Hypothalamus (tissue), 51 donors: ENCODE data around the gene TTLL6.

Experiments
- DNase-seq, 51 donors: peaks; one replicate each; lab custom pipeline; 2025; lab: John Stamatoyannopoulos, UW

Gene TTLL6

GRCh38 chr17:48746916-48747444 lies 70.0 kb downstream of the TTLL6 start:
- no peak for DNase-seq

GRCh38 chr17:48745381-48746275 lies 71.4 kb downstream of the TTLL6 start:
- no peak for DNase-seq

DNA sequence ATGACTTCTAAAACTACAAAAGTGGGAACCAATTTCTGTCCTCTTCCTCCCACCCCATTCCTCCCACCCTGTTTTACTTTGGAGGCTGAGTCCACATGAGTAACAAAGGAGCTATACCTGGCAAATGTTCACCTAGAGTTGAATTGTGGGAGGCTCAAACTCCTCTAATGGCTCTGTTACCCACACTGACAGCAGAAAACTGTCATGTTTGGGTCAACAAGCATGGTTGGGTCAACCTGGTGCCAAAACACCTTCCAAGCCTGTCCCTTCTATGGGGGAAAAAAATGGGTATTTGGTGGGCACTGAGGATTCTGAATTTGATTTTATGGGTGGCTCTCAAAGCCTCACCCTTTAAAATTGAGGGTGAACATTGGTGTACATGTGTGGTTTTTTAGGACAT lies 76.5 kb downstream of the TTLL6 start:
- DNase-seq, result no peak

DNA sequence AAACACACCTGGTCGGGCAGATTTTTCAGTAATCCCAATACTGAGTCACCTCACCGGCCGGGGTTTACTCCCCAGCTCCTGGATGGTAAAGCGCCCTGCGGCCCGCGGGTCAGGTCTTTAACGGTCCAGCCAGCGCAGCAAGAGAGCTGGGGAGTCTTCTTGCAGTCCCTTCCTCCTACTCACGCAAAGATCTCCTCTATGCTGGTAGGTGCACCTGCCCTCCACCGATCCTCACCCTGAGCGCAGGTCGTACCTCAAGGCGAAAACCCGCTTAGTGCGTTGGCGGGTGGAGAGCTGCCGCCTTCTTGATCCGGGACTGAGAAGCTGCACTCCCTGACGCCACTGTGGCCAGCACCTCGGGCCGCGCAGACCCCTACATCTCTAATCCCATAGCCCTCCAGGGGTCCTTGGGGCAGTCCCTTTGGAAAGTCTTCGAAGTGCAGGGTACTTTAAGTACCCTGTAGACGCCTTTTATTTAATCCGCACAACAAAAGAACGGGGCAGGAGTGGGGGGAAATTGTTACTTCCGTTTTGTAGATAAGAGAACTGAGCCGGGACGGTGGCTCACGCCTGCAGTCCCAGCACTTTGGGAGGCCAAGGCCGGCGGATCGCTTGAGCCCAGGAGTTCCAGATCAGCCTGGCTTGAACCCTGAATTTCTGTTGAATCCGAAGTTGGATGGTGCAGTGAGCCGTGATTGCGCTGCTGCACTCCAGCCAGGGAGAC lies 78.1 kb downstream of the TTLL6 start:
- no peak for DNase-seq

- DNase-seq, result no peak
Measured at GRCh38 chr17:48738424-48738802, 78.6 kb downstream of the TTLL6 start.

DNA sequence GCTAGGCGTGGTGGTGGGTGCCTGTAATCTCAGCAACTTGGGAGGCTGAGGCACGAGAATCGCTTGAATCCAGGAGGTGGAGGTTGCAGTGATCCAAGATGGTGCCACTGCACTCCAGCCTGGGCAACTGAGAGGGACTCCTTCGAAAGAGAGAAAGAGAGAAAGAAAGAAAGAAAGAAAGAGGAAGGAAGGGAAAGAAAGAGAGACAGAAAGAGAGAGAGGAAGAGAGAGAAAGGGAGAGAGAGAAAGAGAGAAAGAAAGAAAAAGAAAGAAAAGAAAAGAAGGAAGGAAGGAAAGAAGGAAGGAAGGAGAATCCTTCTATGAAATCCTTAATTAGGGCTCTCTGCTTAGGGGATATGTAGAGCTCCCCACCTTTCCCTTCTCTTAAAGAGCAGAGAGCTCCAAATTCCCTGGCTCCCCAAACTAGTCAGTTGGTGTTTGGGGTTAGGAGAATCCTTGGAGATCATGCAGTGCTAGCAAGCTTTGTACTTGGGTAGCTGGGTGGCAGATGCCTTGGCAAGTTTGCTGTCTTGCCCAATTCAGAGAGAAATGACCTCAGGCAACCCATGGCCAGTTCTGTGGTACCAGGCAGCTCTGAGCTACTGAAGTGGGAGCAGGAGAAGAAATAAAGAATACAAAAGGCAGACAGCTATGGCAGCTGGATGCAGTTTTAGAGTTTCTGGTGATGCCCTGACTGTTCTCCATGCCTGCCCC lies 79.5 kb downstream of the TTLL6 start:
- DNase-seq, result no peak

DNA sequence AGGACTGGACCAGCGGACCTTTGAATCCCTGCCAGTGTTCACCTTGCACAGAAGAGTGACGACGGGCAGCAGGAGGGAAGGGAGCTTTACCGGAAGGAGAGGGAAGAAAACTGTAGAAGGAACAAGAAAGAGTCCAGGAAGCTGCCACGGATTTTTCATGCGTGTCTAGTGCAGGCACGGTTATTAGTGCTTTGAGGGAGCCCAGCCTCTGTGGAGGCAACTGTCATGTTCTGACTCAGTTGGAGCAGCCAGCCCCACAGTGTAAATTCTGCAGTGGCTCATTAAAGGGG lies 82.0 kb downstream of the TTLL6 start:
- DNase-seq, result no peak

- DNase-seq, result no peak
Measured at GRCh38 chr17:48734333-48735061, 82.5 kb downstream of the TTLL6 start.

DNA sequence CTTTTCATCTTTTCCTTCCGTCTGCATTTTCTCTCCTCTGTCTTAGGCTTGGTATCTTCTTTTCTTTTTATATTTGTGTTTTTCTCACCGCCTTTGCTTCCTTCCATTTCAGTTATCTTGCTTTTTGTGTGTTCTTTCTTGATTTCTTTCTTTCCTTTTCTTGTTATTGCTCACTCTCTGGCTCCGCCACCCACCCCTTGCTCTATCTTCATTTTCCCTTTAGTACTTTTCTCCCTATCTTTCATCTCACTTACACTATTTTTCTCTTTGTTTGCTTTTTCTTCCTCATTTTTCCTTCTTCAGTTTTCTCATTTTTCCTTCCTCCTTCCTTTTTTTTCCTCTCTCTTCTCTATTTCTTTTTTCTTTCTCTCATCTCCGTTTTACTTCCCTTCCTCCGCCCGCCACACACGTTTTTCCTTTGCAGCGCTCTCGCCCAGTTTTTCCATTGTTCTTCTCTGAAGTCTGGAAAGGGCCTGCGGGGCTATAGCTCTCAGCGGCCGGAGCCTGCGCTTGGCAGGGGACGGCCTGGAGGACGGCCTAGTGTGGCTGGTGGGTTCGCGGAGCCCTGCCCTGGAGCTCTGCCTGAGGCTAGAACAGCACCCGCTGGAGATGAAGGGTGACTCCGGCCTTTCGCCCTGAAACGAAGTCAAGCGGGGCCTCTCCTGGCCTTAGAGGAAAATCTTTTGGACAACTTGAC lies 83.2 kb downstream of the TTLL6 start:
- DNase-seq, result no peak

- no peak for DNase-seq
Measured at GRCh38 chr17:48732688-48733629, 84.1 kb downstream of the TTLL6 start.

DNA sequence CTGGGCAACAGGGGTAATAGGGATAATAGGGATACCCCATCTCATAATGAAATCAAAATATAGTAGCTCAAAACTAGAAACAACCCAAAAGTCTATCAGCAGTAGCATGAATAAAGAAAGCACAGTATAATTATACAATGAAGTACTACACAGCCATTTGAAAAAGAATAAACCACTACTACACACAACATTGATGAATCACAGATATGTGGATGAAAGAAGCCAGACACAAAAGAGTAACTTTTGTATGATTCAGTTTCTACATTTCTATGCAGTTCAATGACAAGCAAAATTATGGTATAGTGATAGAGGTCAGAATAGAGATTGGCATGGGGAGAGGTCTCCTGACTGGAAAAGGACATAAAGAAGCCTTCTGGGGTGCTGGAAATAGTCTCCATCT lies 85.7 kb downstream of the TTLL6 start:
- DNase-seq, result no peak

DNA sequence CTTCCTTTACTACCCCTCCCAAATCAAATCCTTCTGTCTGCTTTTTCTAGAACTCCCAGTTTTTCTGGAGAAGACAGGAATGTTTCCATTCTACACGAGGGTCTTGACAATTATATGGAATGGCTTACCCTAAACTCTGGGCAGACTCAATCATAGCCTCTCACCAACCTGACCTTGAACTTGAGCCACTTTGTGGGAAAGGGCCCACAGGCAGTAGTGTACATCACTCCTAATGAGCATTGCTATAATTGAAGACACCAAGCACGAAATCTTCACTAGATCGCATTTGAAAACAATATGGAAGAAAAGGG lies 86.8 kb downstream of the TTLL6 start:
- no peak for DNase-seq

DNA sequence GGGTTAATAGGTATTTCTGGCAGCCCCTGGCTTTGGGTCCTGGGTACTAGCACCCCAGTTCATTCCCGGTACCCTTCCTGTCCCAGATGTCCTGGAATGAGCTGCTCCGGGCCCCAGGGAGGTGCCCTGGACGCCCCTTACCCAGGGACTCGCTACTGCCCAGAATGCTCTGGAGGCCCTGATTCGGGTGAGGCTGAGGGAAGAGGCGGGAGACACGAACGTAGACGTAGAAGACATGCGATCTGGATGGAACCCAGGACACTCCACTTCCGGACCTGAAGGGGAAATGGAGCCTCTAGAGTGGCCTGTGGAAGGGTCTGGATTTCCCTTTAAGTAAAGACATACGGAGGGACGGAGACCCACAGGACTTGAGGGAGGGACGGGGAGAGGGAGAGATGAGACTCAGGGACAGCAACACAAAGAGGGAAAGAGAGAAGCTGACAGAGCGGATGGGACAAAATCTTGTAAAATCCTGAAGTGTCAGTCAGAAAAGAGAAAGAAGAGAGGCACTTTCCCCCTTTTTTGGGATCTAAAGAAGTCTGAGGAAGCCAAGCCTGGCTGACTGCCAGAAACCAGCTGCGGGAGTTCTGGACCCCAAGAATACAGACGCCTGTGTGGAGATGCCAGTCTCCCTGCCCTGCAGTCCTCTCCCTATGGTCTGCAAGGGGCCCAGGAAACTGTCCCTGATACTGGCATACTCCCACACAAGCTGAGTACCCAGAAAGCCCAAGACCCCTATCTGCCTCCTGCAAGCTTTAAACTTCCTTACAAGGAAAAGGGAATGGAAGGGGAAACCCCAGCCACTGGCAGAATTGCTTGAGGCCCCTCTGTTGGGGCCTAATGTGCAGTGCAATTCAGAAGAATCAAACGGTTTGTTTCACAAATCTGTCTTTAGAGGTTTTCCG lies 87.4 kb downstream of the TTLL6 start:
- DNase-seq, result no peak

- no peak for DNase-seq
Measured at GRCh38 chr17:48728232-48729231, 88.5 kb downstream of the TTLL6 start, which contains the start of gene HOXB13. HOXB13 (minus strand) TSS chr17:48728750; CDS start chr17:48728593, 157 bp downstream.

GRCh38 chr17:48727415-48728175 lies 89.4 kb downstream of the TTLL6 start:
- no peak for DNase-seq

DNA sequence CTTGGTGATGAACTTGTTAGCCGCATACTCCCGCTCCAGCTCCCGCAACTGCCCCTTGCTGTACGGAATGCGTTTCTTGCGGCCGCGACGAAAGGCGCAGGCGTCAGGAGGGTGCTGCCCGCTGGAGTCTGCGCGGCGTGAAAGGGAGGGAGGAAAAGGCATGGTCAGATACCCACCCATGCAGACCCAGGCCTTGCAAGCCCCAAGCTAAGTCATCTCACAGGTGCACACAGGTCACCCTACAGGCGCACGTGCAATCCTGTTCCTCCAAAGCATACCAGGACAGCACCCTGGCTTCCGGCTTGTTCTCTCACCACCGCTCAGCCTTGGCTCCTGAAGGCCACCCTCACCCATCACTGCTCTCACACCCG lies 90.1 kb downstream of the TTLL6 start:
- no peak for DNase-seq
